Large intestine (tissue), 3 donors: ENCODE results near the gene VPS37C. TPM values are rescaled to one million over a fixed set of nuclear protein-coding genes. Genes with fewer than 3 reads are reported as not detected.

Experiments
- DNase-seq, 2 donors: peaks; one replicate each; pipeline versions ENCODE4 v3.0.0 to v3.0.0-alpha.2; 2013
- H3K27ac ChIP-seq: one replicate; pipeline ENCODE4 v1.5.1; 2013; ENCODE audit warnings: low read length
- H3K27me3 ChIP-seq: 2 replicates; pipeline ENCODE4 v1.6.1; 2013; ENCODE audit warnings: low read length; ENCODE audit not compliant: control insufficient read depth, insufficient read depth
- H3K36me3 ChIP-seq: 2 replicates; pipeline ENCODE4 v1.6.1; 2013; ENCODE audit warnings: low read length; ENCODE audit not compliant: control insufficient read depth, insufficient read depth
- H3K4me1 ChIP-seq: one replicate; pipeline ENCODE4 v1.6.1; 2013; ENCODE audit warnings: low read length; ENCODE audit not compliant: control insufficient read depth, insufficient read depth
- H3K4me3 ChIP-seq: one replicate; pipeline ENCODE4 v1.5.1; 2013; ENCODE audit warnings: low read length
- H3K9me3 ChIP-seq: one replicate; pipeline ENCODE4 v1.6.1; 2013; ENCODE audit warnings: mild to moderate bottlenecking, low read depth, low read length, moderate library complexity; ENCODE audit not compliant: control insufficient read depth
- WGBS: methylation state at CpG from one replicate; pipeline ENCODE4 v1.1.5; 2013; ENCODE audit warnings: low lambda C conversion rate; ENCODE audit not compliant: insufficient coverage; 5-methylcytosine and 5-hydroxymethylcytosine counted together
- polyA plus RNA-seq: library from polyadenylated mRNA; unstranded; fragments of 120-200 nt; gene quantifications from one replicate; pipeline ENCODE4 v1.2.1, GENCODE V29; 2013

The VPS37C gene
- polyA plus RNA-seq, 1 donor, result 32.0 TPM

DNA sequence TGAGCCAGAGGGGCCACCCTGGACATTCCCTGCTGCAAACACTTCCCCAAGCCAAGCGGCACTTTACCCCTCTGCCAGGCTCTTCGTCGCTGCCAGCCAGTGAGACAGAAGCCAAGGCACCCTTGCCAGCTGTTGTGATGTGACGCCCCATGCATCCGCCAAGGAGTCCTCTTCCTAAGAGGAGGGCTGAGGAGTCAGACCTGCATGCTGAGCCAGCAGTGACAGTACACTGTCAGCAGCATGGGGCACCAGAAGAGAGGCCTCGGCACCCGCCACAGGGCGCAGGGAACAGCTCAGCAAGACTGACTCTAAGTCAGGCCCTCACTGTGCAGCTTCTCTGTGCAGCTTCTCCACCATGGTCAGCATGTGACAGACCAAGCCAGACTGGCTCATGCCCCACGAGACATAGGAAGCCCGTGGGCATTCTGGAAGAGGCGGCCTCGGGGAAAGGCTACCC, 26.4 kb downstream of the VPS37C start:
- peaks cover 61% of the 10 kb centered on the region for H3K36me3 ChIP-seq
- H3K4me1 ChIP-seq, result peaks cover 35% of the 10 kb centered on the region
- H3K9me3 ChIP-seq, result no peaks in the 10 kb centered on the region
- H3K4me3 ChIP-seq, result no peak overlapping the region
- H3K27me3 ChIP-seq, result no peaks in the 10 kb centered on the region
- no CpG with 5 or more reads among the region's 12 CpGs for WGBS
- no peak overlapping the region for H3K27ac ChIP-seq
- no peak for DNase-seq

DNA sequence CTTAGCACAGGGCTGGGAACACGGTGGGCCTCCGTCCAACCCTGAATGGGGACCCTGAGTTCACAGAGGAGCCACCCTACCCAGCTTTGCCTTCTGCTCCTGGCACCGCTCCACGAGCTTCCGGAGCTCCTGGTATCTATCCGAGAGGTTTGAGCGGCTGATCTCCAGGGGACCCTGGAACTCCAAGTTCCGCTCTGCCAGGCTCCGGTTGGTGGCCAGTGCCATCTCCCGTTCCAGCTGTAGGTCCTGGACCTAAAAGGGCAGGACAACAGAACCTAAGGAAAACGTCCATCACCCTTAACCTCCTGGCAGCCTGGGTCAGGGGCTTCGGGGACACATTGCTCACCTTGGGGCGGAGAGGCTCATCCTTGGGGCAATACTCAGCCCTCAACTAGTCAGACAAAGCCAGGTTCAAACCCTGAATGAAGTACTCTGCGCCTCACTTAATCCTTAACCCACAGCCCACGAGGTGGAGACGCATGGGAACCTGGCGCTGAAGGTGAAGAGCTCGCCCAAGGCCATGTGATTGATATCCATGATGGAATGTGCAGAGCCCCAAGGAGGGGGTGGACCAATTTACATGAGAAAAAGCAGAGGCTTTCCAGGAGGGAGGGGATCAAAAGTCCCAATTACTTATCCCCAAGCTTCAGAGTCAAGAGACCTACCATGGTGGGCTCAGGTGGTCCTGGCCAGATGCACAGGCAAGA, 27.1 kb downstream of the VPS37C start:
- 100% methylated on average over 3 of the region's 18 CpGs for WGBS
- no peaks in the 10 kb centered on the region for H3K9me3 ChIP-seq
- no peak overlapping the region for H3K4me3 ChIP-seq
- no peaks in the 10 kb centered on the region for H3K27me3 ChIP-seq
- H3K27ac ChIP-seq, result no peak overlapping the region
- DNase-seq, result no peak
- H3K4me1 ChIP-seq, result peaks cover 40% of the 10 kb centered on the region
- H3K36me3 ChIP-seq, result peaks cover 61% of the 10 kb centered on the region

- no peaks in the 10 kb centered on the region for H3K9me3 ChIP-seq
- no peaks in the 10 kb centered on the region for H3K27me3 ChIP-seq
- H3K4me3 ChIP-seq, result no peak overlapping the region
- no CpG with 5 or more reads among the region's 7 CpGs for WGBS
- no peak overlapping the region for H3K27ac ChIP-seq
- H3K4me1 ChIP-seq, result peaks cover 45% of the 10 kb centered on the region
- DNase-seq, result no peak
- peaks cover 57% of the 10 kb centered on the region for H3K36me3 ChIP-seq
Observed at GRCh38 chr11:61133145-61133544, 28.1 kb downstream of the VPS37C start.

DNA sequence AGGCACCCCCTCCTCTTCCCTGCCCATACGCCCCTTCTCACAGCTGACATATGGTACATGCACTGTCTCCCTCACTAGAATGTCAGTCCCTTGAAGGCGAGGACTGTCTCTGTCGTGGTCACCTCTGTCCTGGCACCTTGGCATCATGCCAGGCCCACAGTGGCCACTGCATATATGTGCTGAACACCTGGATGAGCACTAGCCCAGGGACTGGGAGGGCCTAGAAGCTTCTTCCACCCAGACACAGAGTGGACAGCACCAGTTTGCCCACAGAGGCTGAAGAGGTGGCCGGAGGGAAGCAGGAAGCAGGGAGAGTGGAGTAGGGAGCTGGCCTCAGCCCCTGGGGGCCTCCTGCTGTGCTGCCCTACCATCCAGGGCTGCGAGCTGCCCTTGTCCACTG, 28.6 kb downstream of the VPS37C start:
- Histone ChIP-seq H3K4me1 (peaks cover 45% of the 10 kb centered on the region), H3K27ac (peak overlapping the region; percentile 91), H3K9me3 (no peaks in the 10 kb centered on the region), H3K36me3 (peaks cover 52% of the 10 kb centered on the region), H3K27me3 (no peaks in the 10 kb centered on the region), H3K4me3 (no peak overlapping the region)
- no CpG with 5 or more reads among the region's 5 CpGs for WGBS
- no peak for DNase-seq

GRCh38 chr11:61131998-61132555, 29.1 kb downstream of the VPS37C start:
- Histone ChIP-seq H3K4me1 (peaks cover 45% of the 10 kb centered on the region), H3K27ac (peak overlapping the region; percentile 91), H3K4me3 (no peak overlapping the region), H3K9me3 (no peaks in the 10 kb centered on the region), H3K36me3 (peaks cover 46% of the 10 kb centered on the region), H3K27me3 (no peaks in the 10 kb centered on the region)
- DNase-seq, result peak; percentile 60 to 75
- WGBS, result 80% methylated on average over 1 of the region's 19 CpGs

GRCh38 chr11:61131586-61131985, 29.6 kb downstream of the VPS37C start:
- peaks cover 44% of the 10 kb centered on the region for H3K36me3 ChIP-seq
- H3K4me1 ChIP-seq, result peaks cover 45% of the 10 kb centered on the region
- WGBS, result no CpG with 5 or more reads among the region's 14 CpGs
- H3K4me3 ChIP-seq, result no peak overlapping the region
- no peaks in the 10 kb centered on the region for H3K9me3 ChIP-seq
- peak overlapping the region; percentile 91 for H3K27ac ChIP-seq
- peak; percentile 55 to 79 for DNase-seq
- no peaks in the 10 kb centered on the region for H3K27me3 ChIP-seq

DNA sequence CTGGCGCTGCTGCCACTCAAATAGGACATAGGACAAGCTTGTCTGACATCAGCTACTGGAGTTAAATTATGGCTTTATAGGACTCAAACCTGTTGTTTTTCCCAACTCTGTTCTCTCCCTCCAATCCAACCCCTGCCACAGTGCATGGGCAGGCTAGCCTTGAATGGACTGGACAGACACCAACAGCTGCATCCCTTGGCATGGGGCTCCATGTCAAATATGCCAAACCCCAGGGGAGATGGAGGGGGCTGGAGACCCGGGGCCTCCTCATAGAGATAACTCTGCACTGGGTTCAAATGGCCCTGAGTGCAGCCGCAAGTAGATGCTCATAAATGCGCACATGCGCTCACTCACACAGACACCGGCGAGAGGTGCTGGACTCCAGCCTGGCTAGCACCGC, 30.0 kb downstream of the VPS37C start:
- Histone ChIP-seq H3K36me3 (peaks cover 44% of the 10 kb centered on the region), H3K4me1 (peaks cover 45% of the 10 kb centered on the region), H3K27me3 (no peaks in the 10 kb centered on the region), H3K27ac (peak overlapping the region; percentile 91), H3K4me3 (no peak overlapping the region), H3K9me3 (no peaks in the 10 kb centered on the region)
- WGBS, result no CpG with 5 or more reads among the region's 8 CpGs
- no peak for DNase-seq

GRCh38 chr11:61129639-61130523, 31.3 kb downstream of the VPS37C start:
- peak overlapping the region; percentile 5 for H3K4me3 ChIP-seq
- peak; percentile 92 to 93 for DNase-seq
- H3K27ac ChIP-seq, result peak overlapping the region; percentile 91
- peaks cover 45% of the 10 kb centered on the region for H3K4me1 ChIP-seq
- peaks cover 35% of the 10 kb centered on the region for H3K36me3 ChIP-seq
- H3K27me3 ChIP-seq, result no peaks in the 10 kb centered on the region
- no peaks in the 10 kb centered on the region for H3K9me3 ChIP-seq
- no CpG with 5 or more reads among the region's 33 CpGs for WGBS

- H3K4me3 ChIP-seq, result no peak overlapping the region
- H3K27ac ChIP-seq, result no peak overlapping the region
- no peaks in the 10 kb centered on the region for H3K9me3 ChIP-seq
- H3K36me3 ChIP-seq, result peaks cover 28% of the 10 kb centered on the region
- WGBS, result no CpG with 5 or more reads among the region's 18 CpGs
- no peaks in the 10 kb centered on the region for H3K27me3 ChIP-seq
- H3K4me1 ChIP-seq, result peaks cover 45% of the 10 kb centered on the region
- no peak for DNase-seq
Observed at GRCh38 chr11:61128947-61129638, 32.1 kb downstream of the VPS37C start.

GRCh38 chr11:61127991-61128390, 33.2 kb downstream of the VPS37C start:
- WGBS, result no CpG with 5 or more reads among the region's 9 CpGs
- peaks cover 17% of the 10 kb centered on the region for H3K36me3 ChIP-seq
- no peaks in the 10 kb centered on the region for H3K27me3 ChIP-seq
- no peak for DNase-seq
- peaks cover 39% of the 10 kb centered on the region for H3K4me1 ChIP-seq
- H3K27ac ChIP-seq, result no peak overlapping the region
- no peaks in the 10 kb centered on the region for H3K9me3 ChIP-seq
- no peak overlapping the region for H3K4me3 ChIP-seq
